ENCODE measurements around the gene ERC1.
"Not testable (repeated sequence)": the region's sequence is repeated elsewhere in the genome, so short reads cannot be mapped to it uniquely, and the experiment has no call there.

The ERC1 gene

DNA sequence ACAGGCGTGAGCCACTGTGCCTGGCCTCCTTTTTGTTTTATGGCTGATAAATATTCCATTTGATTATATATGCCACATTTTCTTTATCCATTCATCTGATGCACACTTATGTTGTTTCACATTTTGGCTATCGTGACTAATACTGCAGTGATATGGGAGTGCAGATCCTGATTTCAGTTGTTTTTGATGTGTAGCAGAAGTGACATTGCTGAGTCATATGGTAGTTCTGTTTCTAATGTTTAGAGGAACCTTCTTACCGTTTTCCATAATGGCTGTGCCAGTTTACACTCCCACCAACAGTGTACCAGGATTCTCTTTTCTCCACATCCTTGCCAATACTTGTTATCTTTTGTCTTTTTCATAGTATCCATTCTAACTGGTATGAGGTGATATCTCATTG lies 235.9 kb downstream of the ERC1 start:
- in situ Hi-C loops (cut with HindIII; ENCODE audit: low pct_ligation_motif_present, low pct_unique_long_range_greater_than_20kb, low sequenced_read_pairs): no loop called here
- no peak for DNase-seq

DNA sequence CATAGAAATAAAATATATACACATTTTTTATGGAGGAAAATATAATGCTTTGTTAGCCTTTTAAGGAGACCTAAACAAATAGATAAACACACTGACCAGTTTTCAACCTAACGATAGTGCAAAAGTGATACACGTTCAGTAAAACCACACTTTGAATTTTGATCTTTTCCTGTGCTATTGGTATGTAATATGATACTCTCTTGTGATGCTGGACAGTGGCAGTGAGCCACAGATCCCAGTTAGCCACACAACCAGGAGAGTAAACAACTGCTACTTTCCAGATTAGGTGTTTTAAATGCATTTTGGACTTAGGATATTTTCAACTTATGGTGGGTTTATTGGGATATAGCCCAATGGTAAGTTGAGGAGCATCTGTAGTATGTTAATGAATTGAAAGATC lies 243.1 kb downstream of the ERC1 start:
- in situ Hi-C loops (cut with HindIII; ENCODE audit: low pct_ligation_motif_present, low pct_unique_long_range_greater_than_20kb, low sequenced_read_pairs): no loop called here
- no peak for DNase-seq

DNA sequence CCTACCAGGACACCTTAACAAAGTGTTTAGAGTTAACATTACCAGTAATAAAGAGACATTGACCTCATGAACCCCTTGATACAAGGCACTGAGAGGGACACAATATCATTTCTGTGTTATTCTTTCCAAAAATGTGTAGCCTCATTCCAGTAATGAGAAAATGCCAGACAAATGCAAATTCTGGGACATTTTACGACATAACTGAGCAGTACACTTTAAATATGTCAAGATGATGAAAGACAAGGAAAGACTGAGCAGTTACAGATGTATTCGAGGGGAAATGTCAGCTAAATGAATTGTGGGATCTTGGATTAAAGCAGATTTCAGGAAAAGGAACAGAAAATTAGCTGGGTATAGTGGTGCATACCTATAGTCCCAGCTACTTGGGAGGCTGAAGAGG lies 255.6 kb downstream of the ERC1 start:
- in situ Hi-C loops (cut with HindIII; ENCODE audit: low pct_ligation_motif_present, low pct_unique_long_range_greater_than_20kb, low sequenced_read_pairs): no loop called here

DNA sequence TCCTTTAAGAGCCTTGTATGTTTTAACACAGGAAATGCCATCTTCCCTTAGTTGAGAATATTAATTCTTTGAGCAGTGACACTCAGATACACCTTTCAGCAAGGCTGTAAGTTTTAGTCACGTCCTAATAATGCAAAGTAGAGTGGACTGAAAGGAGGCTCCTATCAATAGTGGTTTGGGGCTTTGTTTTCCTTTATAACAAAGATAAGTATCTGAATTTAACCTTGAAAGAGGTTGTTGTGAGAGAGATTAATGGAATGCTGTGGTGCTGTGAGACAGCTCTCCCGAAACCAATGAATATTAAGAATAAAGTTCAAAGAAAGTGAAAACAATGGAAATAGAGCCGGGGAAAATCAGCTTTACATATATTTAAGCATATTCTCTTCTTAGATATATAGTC lies 259.6 kb downstream of the ERC1 start:
- no peak for DNase-seq
- in situ Hi-C loops (cut with HindIII; ENCODE audit: low pct_ligation_motif_present, low pct_unique_long_range_greater_than_20kb, low sequenced_read_pairs): no loop called here

More for the DNA sequence above, 255.6 kb downstream of the ERC1 start:
- DNase-seq: no peak

DNA sequence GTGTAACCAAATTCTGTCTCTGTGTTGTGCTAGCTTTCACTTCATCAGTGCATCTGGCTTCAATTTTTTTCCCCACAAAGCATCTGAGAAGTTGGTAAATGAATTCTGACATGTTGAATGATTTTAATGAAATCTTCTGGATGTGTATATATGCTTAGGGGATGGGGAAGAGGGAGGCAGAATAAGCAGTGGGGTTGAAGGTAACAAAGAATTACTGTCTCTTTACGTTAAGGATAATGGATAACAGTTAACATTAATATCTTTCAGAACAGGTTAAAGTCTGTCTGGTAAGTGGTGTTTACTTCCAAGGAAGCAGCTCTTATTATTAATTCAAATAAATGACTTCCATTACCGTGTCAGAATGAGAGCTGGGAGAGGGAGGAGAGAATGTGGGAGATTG lies 261.7 kb downstream of the ERC1 start:
- in situ Hi-C loops (cut with HindIII; ENCODE audit: low pct_ligation_motif_present, low pct_unique_long_range_greater_than_20kb, low sequenced_read_pairs): no loop called here
- no peak for DNase-seq

DNA sequence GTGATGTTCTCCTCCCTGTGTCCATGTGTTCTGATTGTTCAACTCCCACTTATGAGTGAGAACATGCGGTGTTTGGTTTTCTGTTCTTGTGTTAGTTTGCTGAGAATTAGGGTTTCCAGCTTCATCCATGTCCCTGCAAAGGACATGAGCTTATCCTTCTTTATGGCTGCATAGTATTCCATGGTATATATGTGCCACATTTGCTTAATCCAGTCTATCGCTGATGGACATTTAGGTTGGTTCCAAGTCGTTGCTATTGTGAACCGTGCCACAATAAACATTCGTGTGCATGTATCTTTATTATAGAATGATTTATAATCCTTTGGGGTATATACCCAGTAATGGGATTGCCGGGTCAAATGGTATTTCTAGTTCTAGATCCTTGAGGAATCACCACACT lies 264.1 kb downstream of the ERC1 start:
- in situ Hi-C loops (cut with HindIII; ENCODE audit: low pct_ligation_motif_present, low pct_unique_long_range_greater_than_20kb, low sequenced_read_pairs): not testable (repeated sequence)

DNA sequence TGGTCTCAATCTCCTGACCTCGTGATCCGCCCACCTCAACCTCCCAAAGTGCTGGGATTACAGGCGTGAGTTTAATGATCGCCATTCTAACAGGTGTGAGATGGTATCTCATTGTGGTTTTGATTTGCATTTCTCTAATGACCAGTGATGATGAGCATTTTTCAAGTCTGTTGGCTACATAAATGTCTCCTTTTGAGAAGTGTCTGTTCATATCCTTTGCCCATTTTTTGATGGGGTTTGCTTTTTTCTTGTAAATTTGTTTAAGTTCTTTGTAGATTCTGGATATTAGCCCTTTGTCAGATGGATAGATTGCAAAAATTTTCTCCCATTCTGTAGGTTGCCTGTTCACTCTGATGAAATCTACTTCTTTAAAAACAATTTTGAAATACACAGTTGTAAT lies 264.8 kb downstream of the ERC1 start:
- in situ Hi-C loops (cut with HindIII; ENCODE audit: low pct_ligation_motif_present, low pct_unique_long_range_greater_than_20kb, low sequenced_read_pairs); DNase-seq: not testable (repeated sequence)

More for the DNA sequence above, 264.1 kb downstream of the ERC1 start:
- not testable (repeated sequence) for DNase-seq

DNA sequence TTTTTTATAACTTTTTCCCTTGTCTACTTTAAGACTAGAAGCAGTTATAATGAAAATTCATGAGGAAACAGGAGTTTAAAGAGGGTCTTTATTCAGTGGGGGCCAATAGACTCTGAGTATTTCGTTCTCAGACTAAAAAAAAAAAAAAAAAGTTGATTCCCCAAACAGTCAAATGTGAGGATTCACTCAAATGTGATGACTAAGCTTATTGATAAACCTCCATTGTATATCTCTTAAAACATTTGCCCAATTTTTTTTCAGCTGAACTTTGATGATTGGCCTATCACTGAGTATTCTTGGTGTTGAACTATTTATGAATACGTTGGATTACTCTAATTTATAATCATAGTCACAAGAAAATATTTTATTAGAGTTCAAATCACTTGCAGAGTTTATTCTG lies 265.3 kb downstream of the ERC1 start:
- no peak for DNase-seq
- in situ Hi-C loops (cut with HindIII; ENCODE audit: low pct_ligation_motif_present, low pct_unique_long_range_greater_than_20kb, low sequenced_read_pairs): no loop called here

DNA sequence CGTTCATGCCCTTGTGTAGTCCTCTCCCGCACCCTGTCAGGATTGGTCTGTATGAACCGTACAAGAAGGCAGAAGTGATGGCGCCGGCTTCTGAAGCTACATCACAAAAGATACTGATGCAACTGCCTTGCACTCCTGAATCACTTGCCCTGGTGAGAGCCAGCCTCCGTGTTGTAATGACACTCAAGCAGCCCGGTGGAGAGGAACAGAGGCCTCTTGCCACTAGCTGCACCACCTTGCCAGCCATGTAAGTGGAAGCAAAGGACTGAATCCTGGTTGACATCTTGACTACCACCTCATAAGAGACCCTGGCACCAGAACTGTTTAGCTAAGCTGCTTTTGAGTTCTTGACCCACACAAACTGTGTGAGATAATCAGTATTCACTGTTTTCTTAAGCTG lies 266.0 kb downstream of the ERC1 start:
- in situ Hi-C loops (cut with HindIII; ENCODE audit: low pct_ligation_motif_present, low pct_unique_long_range_greater_than_20kb, low sequenced_read_pairs): no loop called here
- DNase-seq: no peak

DNA sequence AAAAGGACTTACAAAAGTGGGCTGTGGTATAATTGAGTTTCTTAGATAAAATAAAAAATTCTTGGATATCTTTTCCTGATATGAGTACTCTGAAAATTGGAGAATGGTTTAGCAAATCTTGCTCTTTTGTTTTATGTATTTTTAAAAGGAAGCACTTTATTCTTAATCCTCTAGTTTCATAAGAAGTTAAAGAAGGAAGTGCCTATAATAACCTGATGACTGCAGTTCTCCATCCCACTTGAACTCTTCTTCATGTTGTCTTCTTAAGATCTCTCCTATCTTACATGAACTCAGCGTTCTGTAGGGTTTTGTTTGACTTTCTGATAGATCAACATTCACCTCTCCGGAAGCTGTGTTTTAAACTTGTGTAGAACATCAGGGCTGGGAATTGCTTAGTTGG lies 271.0 kb downstream of the ERC1 start:
- DNase-seq: no peak
- in situ Hi-C loops (cut with HindIII; ENCODE audit: low pct_ligation_motif_present, low pct_unique_long_range_greater_than_20kb, low sequenced_read_pairs): no loop called here

DNA sequence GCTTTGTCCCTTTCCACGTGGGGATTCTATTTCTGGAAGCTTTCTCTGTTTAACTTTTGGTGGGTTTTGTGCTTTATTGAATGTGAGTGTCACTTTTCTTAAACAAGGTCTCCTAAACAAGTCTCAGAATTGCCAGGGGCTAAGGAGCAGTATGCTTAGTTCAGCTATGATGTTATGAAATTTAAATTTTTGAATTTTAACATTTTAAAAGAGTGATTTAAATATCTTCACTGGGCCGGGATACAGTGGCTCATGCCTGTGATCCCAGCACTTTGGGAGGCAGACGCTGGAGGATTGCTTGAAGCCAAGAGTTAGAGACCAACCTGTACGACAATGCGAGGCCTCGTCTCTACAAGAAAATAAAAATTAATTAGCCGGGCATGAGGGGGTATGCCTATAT lies 276.2 kb downstream of the ERC1 start:
- in situ Hi-C loops (cut with HindIII; ENCODE audit: low pct_ligation_motif_present, low pct_unique_long_range_greater_than_20kb, low sequenced_read_pairs): no loop called here
- DNase-seq: no peak

DNA sequence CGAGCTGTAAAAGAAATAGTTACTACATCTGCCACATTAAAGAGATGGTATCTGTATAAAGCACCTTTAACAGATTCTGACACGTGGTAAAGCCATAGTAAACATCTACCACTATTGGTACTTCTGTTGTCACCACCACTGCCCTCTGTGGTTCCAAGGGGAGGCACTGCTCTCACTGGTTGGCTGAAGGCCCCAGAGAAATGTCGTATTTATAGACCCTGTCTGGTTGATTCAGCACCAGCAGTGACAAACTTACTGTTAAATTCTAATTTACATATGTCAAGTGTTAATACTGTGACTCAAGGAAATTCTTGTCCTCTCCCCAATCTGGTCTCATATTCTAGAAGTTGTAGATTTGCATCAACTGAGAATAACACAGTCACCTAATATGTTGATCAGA lies 281.1 kb downstream of the ERC1 start:
- DNase-seq: no peak
- in situ Hi-C loops (cut with HindIII; ENCODE audit: low pct_ligation_motif_present, low pct_unique_long_range_greater_than_20kb, low sequenced_read_pairs): no loop called here

DNA sequence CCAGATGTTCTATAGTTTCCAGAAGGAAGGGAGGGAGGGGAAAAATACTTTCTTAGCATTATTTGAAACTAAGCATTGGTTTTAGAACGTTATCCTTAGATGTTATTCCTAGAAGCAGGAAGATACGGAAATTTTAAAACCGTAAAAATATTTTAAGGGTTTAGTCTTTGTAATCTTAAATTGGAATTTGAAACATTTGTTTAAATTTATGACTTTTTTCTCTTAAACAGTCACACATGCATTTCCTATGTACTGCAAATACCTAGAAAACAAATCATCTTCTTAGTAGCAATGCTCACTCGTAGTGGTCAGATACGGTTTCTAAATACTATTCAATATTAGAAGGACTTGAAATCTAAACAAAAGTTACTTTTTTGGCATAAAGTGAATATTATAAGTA lies 282.0 kb downstream of the ERC1 start:
- no peak for DNase-seq
- in situ Hi-C loops (cut with HindIII; ENCODE audit: low pct_ligation_motif_present, low pct_unique_long_range_greater_than_20kb, low sequenced_read_pairs): no loop called here

DNA sequence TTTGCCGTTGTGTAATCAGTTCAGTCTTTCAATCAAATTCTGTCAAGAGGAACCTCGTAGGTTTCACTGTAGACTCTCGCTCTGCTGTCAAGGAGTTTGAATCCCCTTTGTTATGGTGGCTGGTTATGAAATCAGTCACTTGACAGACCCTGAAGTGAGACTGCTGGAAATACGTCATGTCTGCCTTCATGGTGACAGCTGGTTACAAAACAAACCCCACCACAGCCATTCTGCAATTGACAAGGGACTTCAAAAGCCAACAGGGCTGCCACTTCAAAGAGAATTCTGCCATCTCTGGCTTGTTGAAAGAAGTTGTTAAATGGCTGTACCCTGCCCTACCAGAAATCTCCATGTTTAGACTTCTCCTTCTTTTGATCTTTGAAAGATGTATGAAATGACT lies 286.9 kb downstream of the ERC1 start:
- in situ Hi-C loops (cut with HindIII; ENCODE audit: low pct_ligation_motif_present, low pct_unique_long_range_greater_than_20kb, low sequenced_read_pairs): no loop called here
- no peak for DNase-seq

DNA sequence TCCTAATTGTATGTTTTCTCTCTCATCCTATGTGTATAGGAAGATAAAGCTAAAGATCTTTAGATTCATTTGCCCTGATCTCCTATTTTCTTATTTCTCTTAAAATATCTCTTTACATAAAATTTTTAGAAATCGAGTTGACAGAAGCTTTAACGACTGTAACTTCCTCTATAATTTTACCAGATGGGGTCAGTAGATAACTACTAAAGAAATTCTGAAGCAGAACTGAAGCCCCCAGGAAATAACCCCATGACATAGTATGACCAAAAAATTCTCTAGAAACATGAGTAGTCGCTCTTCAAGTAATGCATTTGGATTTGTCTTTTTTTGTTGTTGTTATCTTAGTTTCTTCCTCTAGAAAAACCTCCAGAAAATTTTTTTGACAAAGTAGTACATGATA lies 288.0 kb downstream of the ERC1 start:
- in situ Hi-C loops (cut with HindIII; ENCODE audit: low pct_ligation_motif_present, low pct_unique_long_range_greater_than_20kb, low sequenced_read_pairs): no loop called here
- DNase-seq: no peak

DNA sequence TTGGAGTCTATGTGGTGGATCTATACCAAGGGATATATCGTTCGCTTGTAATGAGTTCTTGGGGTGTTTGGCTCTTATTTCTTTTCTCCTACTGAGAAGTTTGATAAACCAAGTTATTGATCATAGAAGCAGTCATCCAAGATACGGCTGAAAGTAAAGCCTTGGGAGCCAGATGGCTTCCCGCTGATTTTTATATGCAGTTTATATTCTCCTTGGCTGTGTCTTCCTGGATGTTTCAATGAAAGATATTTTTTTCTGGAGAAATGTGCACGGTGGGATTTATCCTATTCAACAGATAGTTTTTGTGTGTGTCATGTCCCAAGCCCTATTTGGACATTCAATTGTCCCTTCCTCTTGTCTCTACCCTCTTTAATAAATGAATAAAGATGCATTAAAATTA lies 289.0 kb downstream of the ERC1 start:
- in situ Hi-C loops (cut with HindIII; ENCODE audit: low pct_ligation_motif_present, low pct_unique_long_range_greater_than_20kb, low sequenced_read_pairs): no loop called here
- DNase-seq: no peak

DNA sequence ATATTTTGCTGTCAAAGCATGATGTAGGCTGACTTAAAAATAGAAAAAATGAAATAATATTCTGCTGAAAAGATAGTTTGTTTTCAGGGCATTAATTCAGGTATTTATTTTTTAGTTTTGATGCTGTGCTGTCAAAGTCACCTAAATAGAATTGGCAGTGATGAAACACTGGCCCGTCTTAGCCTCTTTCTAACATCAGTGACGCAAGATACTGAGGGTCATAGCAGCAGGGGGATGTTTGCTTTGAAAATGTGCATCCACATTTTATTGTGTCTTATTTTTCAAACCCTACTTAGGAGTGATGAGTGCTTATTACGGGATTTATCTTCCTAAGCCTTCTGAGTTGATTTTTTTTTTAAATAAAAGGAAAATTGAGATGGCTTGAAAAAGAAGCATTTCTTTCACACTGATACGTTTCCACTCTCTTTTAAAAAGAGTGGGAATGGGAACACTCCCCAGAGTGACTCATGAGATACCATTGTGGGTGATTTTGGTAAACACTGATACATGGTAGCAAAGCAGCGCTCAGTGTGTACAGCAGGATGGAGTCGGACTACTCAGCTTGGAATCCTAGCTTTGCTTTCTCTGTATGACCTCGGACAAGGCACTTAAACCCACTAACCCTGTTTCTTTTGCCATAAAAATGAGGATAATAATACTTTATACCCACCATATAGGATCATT lies 290.8 kb downstream of the ERC1 start:
- in situ Hi-C loops (cut with HindIII; ENCODE audit: low pct_ligation_motif_present, low pct_unique_long_range_greater_than_20kb, low sequenced_read_pairs): no loop called here
- no peak for DNase-seq

DNA sequence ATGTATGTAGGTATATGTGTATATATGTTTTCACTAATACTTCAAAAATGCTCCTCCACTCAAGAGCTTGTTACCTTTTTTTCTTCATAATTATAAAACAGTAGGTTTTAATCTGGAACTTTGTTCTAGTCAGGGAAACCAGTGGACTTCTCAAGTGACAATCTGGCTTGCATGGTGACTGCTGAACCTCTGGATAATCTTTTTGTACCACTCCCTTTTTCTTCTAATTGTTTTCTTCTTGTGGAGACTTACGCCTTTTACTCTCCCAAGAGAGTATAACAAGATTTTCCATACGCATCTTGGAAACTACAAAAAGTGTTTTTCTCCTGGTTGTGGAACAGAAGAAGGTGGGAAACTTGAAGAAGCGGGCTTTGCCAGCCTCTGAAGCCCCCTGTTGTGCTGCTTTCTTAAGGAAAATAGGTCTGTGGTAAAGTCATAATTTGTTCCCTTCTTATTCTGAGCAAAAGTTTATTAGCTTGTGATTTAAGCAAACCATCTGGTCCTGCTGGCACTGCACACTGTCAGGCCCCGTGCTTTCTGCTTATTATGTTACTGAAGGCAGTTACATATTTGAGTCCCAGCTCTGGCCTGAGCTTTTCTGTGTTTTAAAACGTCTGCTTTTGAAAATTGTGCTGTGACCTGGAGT lies 291.8 kb downstream of the ERC1 start:
- in situ Hi-C loops (cut with HindIII; ENCODE audit: low pct_ligation_motif_present, low pct_unique_long_range_greater_than_20kb, low sequenced_read_pairs): no loop called here

DNA sequence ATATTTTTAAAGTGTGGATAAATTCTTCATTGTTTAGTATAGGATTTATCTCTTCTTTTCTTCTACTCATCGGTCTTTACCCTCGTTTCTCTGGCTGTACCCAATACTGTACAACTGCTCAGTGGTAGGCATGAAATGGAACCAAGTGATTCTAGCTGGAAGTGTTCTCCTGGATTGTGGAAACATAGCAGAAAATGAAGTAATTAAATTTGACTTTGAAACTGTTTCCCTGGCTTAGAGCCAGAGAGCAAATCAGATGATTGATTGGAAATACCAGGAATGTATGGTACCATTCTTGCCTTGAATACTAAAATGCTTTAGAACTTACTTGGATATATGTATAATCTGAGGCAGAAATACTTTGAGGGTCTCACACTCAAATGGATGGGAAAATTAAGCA lies 292.3 kb downstream of the ERC1 start:
- no peak for DNase-seq
- in situ Hi-C loops (cut with HindIII; ENCODE audit: low pct_ligation_motif_present, low pct_unique_long_range_greater_than_20kb, low sequenced_read_pairs): no loop called here

More for the DNA sequence above, 291.8 kb downstream of the ERC1 start:
- no peak for DNase-seq

DNA sequence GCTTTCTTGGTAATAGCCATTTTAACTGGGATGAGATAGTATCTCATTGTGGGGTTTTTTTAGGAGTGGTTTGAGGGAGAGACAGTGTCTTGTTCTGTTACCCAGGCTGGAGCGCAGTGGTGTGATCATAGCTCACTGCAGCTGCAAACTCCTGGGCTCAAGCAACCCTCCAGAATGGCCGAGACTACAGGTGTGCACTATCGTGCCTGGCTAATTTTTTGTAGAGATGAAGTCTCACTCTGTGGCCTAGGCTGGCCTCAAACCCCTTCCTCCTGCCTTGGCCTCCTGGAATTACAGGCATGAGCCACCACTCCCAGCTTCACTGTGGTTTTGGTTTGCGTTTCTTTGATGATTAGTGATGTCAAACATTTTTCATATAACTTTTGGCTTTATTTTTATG lies 293.6 kb downstream of the ERC1 start:
- in situ Hi-C loops (cut with HindIII; ENCODE audit: low pct_ligation_motif_present, low pct_unique_long_range_greater_than_20kb, low sequenced_read_pairs): no loop called here
- no peak for DNase-seq

All from ACHN (cell line).